NT2/D1 (cell line): ENCODE measurements around the gene RNH1.

ENCODE experiments used
- SUZ12 ChIP-seq: IDR thresholded peaks from 2 replicates; pipeline ENCODE4 v1.6.1; 2011; ENCODE audit not compliant: insufficient read length, insufficient read depth; ENCODE audit errors: extremely low read depth
- YY1 ChIP-seq: IDR thresholded peaks from 2 replicates; pipeline ENCODE4 v1.6.1; 2011; ENCODE audit not compliant: insufficient read length, insufficient read depth
- ZNF274 ChIP-seq: IDR thresholded peaks from 2 replicates; pipeline ENCODE4 v1.6.1; 2011; ENCODE audit warnings: mild to moderate bottlenecking, low read depth, low read length

DNA sequence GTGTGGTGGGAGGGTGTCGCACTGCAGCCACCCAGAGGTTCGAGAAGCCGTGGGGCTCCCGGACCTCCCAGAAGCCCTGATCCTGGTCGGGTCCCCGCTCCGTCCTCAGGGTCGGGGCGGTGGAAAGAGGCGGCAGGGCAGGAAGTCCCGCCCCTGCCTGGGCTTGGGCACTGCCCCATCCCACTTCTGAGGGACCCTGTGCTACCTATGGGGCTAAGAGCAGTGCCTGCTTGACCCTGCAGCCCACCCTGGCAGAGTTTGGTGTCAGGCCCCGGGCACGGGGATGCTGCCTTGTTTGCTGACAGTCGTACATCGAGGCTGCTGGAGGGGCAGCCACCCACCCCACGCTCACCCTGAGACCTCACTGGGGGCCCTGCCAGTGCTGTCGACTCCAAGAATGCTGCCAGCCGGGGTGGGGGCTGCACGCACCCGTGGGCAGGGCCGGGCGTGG is 19.4 kb downstream of the RNH1 start:
- TF ChIP-seq ZNF274 (no peak), YY1 (no peak), SUZ12 (no peak)
